WTC11 (cell line): ENCODE results near the gene HSFX2. TPM values are rescaled to one million over a fixed set of nuclear protein-coding genes. Genes with fewer than 3 reads are reported as not detected.

Experiments
- ATAC-seq: fragments of 200-7000 bp; cut with Tn5 transposase; 2 replicates; pipeline ENCODE4 v1.10.0; 2021; ENCODE audit warnings: mild to moderate bottlenecking, moderate library complexity
- CTCF ChIA-PET: fragments of 300-600 bp; sonication (Branson Sonifier 250); formaldehyde crosslinking; loops from one replicate; lab custom pipeline; 2021; ENCODE audit warnings: antibody characterized with exemption; lab: Charles Lee
- POLR2A ChIA-PET: fragments of 350-600 bp; sonication (Branson Sonifier 250); formaldehyde crosslinking; loops from one replicate; lab custom pipeline; 2021; ENCODE audit warnings: antibody characterized with exemption; lab: Charles Lee
- DNase-seq: peaks from one replicate; pipeline ENCODE4 v3.0.0; 2021; ENCODE audit warnings: low spot score
- H3K27ac Mint-ChIP-seq: 2 replicates; pipeline ENCODE4 v1.8.0; 2021; ENCODE audit warnings: mixed read lengths
- H3K27me3 Mint-ChIP-seq: 2 replicates; pipeline ENCODE4 v1.8.0; 2021; ENCODE audit warnings: low read depth, mild to moderate bottlenecking, moderate library complexity, mixed read lengths
- H3K36me3 Mint-ChIP-seq: 2 replicates; pipeline ENCODE4 v1.8.0; 2021; ENCODE audit warnings: mixed read lengths
- H3K4me1 Mint-ChIP-seq: 2 replicates; pipeline ENCODE4 v1.8.0; 2022; ENCODE audit warnings: mixed read lengths
- H3K4me3 Mint-ChIP-seq: 2 replicates; pipeline ENCODE4 v1.8.0; 2021; ENCODE audit warnings: mild to moderate bottlenecking, moderate library complexity, mixed read lengths
- H3K9me3 Mint-ChIP-seq: 2 replicates; pipeline ENCODE4 v1.8.0; 2021; ENCODE audit warnings: mixed read lengths
- ARID4B ChIP-seq: sonication (generic); formaldehyde crosslinking; IDR thresholded peaks from 2 replicates; pipeline ENCODE4 v1.8.0; 2023; ENCODE audit warnings: missing genetic modification reagents, mild to moderate bottlenecking, borderline replicate concordance
- ATF3 ChIP-seq: sonication (generic); formaldehyde crosslinking; conservative IDR thresholded peaks from 2 replicates; pipeline ENCODE4 v1.8.1; 2022; ENCODE audit warnings: mild to moderate bottlenecking, missing genetic modification reagents
- ERG ChIP-seq: fragments of 250-450 bp; sonication (Bioruptor Pico); IDR thresholded peaks from 2 replicates; pipeline ENCODE4 v1.8.0; 2021; ENCODE audit warnings: mild to moderate bottlenecking
- ESRRA ChIP-seq: sonication (generic); formaldehyde crosslinking; IDR thresholded peaks from 2 replicates; pipeline ENCODE4 v1.8.1; 2022; ENCODE audit warnings: mild to moderate bottlenecking, missing genetic modification reagents, borderline replicate concordance
- GRHL2 ChIP-seq: fragments of 250-450 bp; sonication (Bioruptor Pico); IDR thresholded peaks from 2 replicates; pipeline ENCODE4 v1.8.0; 2022; ENCODE audit warnings: mild to moderate bottlenecking, moderate library complexity; ENCODE audit not compliant: insufficient replicate concordance, severe bottlenecking
- NFATC4 ChIP-seq: fragments of 250-450 bp; sonication (Bioruptor Pico); IDR thresholded peaks from 2 replicates; pipeline ENCODE4 v1.9.0; 2021; ENCODE audit warnings: mild to moderate bottlenecking
- NR2C2 ChIP-seq: sonication (generic); formaldehyde crosslinking; IDR thresholded peaks from 2 replicates; pipeline ENCODE4 v1.8.0; 2022; ENCODE audit warnings: mild to moderate bottlenecking, missing genetic modification reagents
- OVOL2 ChIP-seq: fragments of 250-450 bp; sonication (Bioruptor Pico); IDR thresholded peaks from 2 replicates; pipeline ENCODE4 v1.9.0; 2021; ENCODE audit warnings: mild to moderate bottlenecking, borderline replicate concordance
- RORB ChIP-seq: fragments of 250-450 bp; sonication (Bioruptor Pico); IDR thresholded peaks from 2 replicates; pipeline ENCODE4 v1.9.0; 2021; ENCODE audit warnings: mild to moderate bottlenecking
- SMAD4 ChIP-seq: sonication (generic); formaldehyde crosslinking; IDR thresholded peaks from 2 replicates; pipeline ENCODE4 v1.8.0; 2022; ENCODE audit warnings: mild to moderate bottlenecking, missing genetic modification reagents
- TEAD1 ChIP-seq: sonication (generic); formaldehyde crosslinking; IDR thresholded peaks from 2 replicates; pipeline ENCODE4 v1.8.0; 2022; ENCODE audit warnings: mild to moderate bottlenecking, missing genetic modification reagents
- ZNF138 ChIP-seq: sonication (generic); formaldehyde crosslinking; conservative IDR thresholded peaks from 2 replicates; pipeline ENCODE4 v1.8.1; 2022; ENCODE audit warnings: mild to moderate bottlenecking, moderate library complexity, missing genetic modification reagents
- ZNF232 ChIP-seq: sonication (generic); formaldehyde crosslinking; IDR thresholded peaks from 2 replicates; pipeline ENCODE4 v1.8.0; 2022; ENCODE audit warnings: mild to moderate bottlenecking, missing genetic modification reagents
- ZNF396 ChIP-seq: fragments of 250-450 bp; sonication (Bioruptor Pico); IDR thresholded peaks from 2 replicates; pipeline ENCODE4 v1.8.0; 2021; ENCODE audit warnings: mild to moderate bottlenecking, moderate library complexity, borderline replicate concordance
- total RNA-seq: library from RNA; stranded (reverse); gene quantifications from 3 replicates; pipeline ENCODE4 v1.2.3, GENCODE V29; 2021
- TF ChIP-seq, protein P1 (sequence below): sonication (generic); formaldehyde crosslinking; IDR thresholded peaks from 2 replicates; pipeline ENCODE4 v1.8.1; 2023; ENCODE audit warnings: mild to moderate bottlenecking, missing genetic modification reagents, moderate library complexity
- TF ChIP-seq, protein P2 (sequence below): sonication (generic); formaldehyde crosslinking; IDR thresholded peaks from 2 replicates; pipeline ENCODE4 v1.8.1; 2023; ENCODE audit warnings: mild to moderate bottlenecking, missing genetic modification reagents
- TF ChIP-seq, protein P3 (sequence below): sonication (generic); formaldehyde crosslinking; IDR thresholded peaks from 2 replicates; pipeline ENCODE4 v1.8.1; 2023; ENCODE audit warnings: mild to moderate bottlenecking, moderate library complexity, missing genetic modification reagents
- TF ChIP-seq, protein P4 (sequence below): sonication (generic); formaldehyde crosslinking; IDR thresholded peaks from 2 replicates; pipeline ENCODE4 v1.8.1; 2022; ENCODE audit warnings: missing genetic modification reagents, borderline replicate concordance
- TF ChIP-seq, protein P5 (sequence below): sonication (generic); formaldehyde crosslinking; IDR thresholded peaks from 2 replicates; pipeline ENCODE4 v1.8.0; 2022; ENCODE audit warnings: mild to moderate bottlenecking, missing genetic modification reagents

The HSFX2 gene
- total RNA-seq, 1 experiment from 2014 or later = not detected

- ATAC-seq = no peak
- H3K4me1 Mint-ChIP-seq = peaks cover 39% of the 10 kb centered on the region
- TF ChIP-seq ATF3 (CRISPR knock-in tag) = no peak
- TF ChIP-seq, all 79 proteins: peak for 0
- no peak for DNase-seq
- H3K4me3 Mint-ChIP-seq = no peak overlapping the region
- ChIA-PET CTCF (no interaction called here), POLR2A (no interaction called here)
- H3K27ac Mint-ChIP-seq = no peak overlapping the region
- no peaks in the 10 kb centered on the region for H3K9me3 Mint-ChIP-seq
- no peaks in the 10 kb centered on the region for H3K36me3 Mint-ChIP-seq
- peaks cover 23% of the 10 kb centered on the region for H3K27me3 Mint-ChIP-seq
These were observed 33.7 kb upstream of the HSFX2 start for GRCh38 chrX:149628768-149629167.

DNA sequence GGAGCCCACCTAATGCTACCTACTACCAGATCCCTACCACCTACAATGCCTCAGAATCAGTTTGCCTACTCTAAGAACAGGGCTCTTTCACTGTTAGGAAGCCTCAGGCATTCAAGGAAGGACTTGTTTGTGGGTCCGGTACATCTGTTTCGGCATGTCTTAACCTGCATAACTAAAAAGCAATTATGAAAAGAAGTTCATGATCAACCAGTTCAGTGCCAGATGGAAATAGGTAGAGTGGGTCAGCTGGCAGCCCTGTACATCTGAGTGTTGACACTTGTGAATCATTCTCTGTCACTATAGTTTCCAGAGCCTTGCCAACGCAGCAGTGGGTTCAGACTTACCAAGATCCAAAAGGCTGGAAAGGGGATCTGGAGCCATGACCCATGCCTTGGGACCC, 33.2 kb upstream of the HSFX2 start:
- Mint-ChIP-seq H3K27ac (no peak overlapping the region), H3K36me3 (no peaks in the 10 kb centered on the region), H3K4me1 (peaks cover 39% of the 10 kb centered on the region), H3K4me3 (no peak overlapping the region), H3K9me3 (no peaks in the 10 kb centered on the region), H3K27me3 (peaks cover 18% of the 10 kb centered on the region)
- TF ChIP-seq TEAD1 = no peak
- TF ChIP-seq NR2C2 (CRISPR knock-in tag) = no peak
- TF ChIP-seq ZNF232 (CRISPR knock-in tag) = no peak
- no peak for TF ChIP-seq OVOL2 (CRISPR knock-in tag)
- TF ChIP-seq ZNF396 (CRISPR knock-in tag) = no peak
- no peak for TF ChIP-seq ZNF138 (CRISPR knock-in tag)
- TF ChIP-seq, protein P1, sequence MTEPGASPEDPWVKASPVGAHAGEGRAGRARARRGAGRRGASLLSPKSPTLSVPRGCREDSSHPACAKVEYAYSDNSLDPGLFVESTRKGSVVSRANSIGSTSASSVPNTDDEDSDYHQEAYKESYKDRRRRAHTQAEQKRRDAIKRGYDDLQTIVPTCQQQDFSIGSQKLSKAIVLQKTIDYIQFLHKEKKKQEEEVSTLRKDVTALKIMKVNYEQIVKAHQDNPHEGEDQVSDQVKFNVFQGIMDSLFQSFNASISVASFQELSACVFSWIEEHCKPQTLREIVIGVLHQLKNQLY (CRISPR knock-in tag) = no peak
- TF ChIP-seq GRHL2 (CRISPR knock-in tag) = no peak
- no peak for TF ChIP-seq ERG
- TF ChIP-seq ARID4B (CRISPR knock-in tag) = no peak
- TF ChIP-seq RORB (CRISPR knock-in tag) = no peak
- TF ChIP-seq, protein P2, sequence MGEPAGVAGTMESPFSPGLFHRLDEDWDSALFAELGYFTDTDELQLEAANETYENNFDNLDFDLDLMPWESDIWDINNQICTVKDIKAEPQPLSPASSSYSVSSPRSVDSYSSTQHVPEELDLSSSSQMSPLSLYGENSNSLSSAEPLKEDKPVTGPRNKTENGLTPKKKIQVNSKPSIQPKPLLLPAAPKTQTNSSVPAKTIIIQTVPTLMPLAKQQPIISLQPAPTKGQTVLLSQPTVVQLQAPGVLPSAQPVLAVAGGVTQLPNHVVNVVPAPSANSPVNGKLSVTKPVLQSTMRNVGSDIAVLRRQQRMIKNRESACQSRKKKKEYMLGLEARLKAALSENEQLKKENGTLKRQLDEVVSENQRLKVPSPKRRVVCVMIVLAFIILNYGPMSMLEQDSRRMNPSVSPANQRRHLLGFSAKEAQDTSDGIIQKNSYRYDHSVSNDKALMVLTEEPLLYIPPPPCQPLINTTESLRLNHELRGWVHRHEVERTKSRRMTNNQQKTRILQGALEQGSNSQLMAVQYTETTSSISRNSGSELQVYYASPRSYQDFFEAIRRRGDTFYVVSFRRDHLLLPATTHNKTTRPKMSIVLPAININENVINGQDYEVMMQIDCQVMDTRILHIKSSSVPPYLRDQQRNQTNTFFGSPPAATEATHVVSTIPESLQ (CRISPR knock-in tag) = no peak
- TF ChIP-seq, protein P3, sequence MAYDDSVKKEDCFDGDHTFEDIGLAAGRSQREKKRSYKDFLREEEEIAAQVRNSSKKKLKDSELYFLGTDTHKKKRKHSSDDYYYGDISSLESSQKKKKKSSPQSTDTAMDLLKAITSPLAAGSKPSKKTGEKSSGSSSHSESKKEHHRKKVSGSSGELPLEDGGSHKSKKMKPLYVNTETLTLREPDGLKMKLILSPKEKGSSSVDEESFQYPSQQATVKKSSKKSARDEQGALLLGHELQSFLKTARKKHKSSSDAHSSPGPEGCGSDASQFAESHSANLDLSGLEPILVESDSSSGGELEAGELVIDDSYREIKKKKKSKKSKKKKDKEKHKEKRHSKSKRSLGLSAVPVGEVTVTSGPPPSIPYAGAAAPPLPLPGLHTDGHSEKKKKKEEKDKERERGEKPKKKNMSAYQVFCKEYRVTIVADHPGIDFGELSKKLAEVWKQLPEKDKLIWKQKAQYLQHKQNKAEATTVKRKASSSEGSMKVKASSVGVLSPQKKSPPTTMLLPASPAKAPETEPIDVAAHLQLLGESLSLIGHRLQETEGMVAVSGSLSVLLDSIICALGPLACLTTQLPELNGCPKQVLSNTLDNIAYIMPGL (CRISPR knock-in tag) = no peak
- no peak for TF ChIP-seq ATF3 (CRISPR knock-in tag)
- TF ChIP-seq, protein P4, sequence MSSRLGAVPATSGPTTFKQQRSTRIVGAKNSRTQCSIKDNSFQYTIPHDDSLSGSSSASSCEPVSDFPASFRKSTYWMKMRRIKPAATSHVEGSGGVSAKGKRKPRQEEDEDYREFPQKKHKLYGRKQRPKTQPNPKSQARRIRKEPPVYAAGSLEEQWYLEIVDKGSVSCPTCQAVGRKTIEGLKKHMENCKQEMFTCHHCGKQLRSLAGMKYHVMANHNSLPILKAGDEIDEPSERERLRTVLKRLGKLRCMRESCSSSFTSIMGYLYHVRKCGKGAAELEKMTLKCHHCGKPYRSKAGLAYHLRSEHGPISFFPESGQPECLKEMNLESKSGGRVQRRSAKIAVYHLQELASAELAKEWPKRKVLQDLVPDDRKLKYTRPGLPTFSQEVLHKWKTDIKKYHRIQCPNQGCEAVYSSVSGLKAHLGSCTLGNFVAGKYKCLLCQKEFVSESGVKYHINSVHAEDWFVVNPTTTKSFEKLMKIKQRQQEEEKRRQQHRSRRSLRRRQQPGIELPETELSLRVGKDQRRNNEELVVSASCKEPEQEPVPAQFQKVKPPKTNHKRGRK (CRISPR knock-in tag) = no peak
- TF ChIP-seq, protein P5, sequence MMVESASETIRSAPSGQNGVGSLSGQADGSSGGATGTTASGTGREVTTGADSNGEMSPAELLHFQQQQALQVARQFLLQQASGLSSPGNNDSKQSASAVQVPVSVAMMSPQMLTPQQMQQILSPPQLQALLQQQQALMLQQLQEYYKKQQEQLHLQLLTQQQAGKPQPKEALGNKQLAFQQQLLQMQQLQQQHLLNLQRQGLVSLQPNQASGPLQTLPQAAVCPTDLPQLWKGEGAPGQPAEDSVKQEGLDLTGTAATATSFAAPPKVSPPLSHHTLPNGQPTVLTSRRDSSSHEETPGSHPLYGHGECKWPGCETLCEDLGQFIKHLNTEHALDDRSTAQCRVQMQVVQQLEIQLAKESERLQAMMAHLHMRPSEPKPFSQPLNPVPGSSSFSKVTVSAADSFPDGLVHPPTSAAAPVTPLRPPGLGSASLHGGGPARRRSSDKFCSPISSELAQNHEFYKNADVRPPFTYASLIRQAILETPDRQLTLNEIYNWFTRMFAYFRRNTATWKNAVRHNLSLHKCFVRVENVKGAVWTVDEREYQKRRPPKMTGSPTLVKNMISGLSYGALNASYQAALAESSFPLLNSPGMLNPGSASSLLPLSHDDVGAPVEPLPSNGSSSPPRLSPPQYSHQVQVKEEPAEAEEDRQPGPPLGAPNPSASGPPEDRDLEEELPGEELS (CRISPR knock-in tag) = no peak
- no peak for TF ChIP-seq NFATC4 (CRISPR knock-in tag)
- no peak for TF ChIP-seq ESRRA (CRISPR knock-in tag)
- no peak for TF ChIP-seq SMAD4
- DNase-seq = no peak
- ATAC-seq = no peak
- POLR2A ChIA-PET = no interaction called here
- CTCF ChIA-PET = no interaction called here
